ENCODE measurements around the gene BFSP2. TPM values are rescaled to one million over a fixed set of nuclear protein-coding genes. Genes with fewer than 3 reads are reported as not detected.

BFSP2 gene
- total RNA-seq, 2 donors from 2014 or later, result not detected

DNA sequence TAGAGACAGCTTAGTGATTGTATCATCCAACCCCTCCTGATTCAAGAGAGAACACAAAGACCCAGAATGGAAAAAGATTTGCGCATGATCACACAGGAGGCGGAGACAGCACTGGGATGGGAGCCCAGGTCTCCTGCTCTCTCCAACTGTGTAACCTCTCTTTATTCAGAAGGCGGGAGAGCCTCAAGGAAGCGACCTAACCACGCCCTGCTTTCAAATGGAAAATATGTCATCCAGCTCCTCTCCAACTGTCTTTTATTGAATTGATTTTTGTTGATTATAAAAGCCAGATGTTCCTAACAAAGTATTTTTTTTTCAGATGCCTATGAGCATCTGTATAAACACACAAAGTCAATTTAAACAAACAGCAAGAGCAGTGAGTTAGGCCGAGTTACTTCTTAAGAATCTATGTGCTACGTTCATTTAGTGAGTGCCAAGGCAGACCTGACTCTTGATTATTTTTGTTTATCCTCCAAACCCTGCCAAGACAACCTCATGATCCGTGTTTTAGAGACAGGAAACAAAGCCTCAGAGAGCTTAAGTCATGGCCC is 74.5 kb downstream of the BFSP2 start:
- WGBS, 2 donors, result 69 to 71% methylated on average over 8 of the region's 8 CpGs
- TF ChIP-seq, protein P1, sequence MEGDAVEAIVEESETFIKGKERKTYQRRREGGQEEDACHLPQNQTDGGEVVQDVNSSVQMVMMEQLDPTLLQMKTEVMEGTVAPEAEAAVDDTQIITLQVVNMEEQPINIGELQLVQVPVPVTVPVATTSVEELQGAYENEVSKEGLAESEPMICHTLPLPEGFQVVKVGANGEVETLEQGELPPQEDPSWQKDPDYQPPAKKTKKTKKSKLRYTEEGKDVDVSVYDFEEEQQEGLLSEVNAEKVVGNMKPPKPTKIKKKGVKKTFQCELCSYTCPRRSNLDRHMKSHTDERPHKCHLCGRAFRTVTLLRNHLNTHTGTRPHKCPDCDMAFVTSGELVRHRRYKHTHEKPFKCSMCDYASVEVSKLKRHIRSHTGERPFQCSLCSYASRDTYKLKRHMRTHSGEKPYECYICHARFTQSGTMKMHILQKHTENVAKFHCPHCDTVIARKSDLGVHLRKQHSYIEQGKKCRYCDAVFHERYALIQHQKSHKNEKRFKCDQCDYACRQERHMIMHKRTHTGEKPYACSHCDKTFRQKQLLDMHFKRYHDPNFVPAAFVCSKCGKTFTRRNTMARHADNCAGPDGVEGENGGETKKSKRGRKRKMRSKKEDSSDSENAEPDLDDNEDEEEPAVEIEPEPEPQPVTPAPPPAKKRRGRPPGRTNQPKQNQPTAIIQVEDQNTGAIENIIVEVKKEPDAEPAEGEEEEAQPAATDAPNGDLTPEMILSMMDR (IDR thresholded peaks at IDR 0.05), result no peak
- TF ChIP-seq POLR2A (IDR thresholded peaks at IDR 0.05), result no peak
- DNase-seq (no peak), ATAC-seq (no peak)
- peaks cover 14% of the 10 kb centered on the region for H3K4me1 ChIP-seq
- H3K4me3 ChIP-seq, result no peak overlapping the region
- H3K36me3 ChIP-seq (replicated peaks in 1 of 2; ENCODE audit: insufficient read depth in 1 of 2, low read depth in 2 of 2), result no peaks in the 10 kb centered on the region
- H3K9me3 ChIP-seq, result no peaks in the 10 kb centered on the region
- H3K27me3 ChIP-seq, result no peaks in the 10 kb centered on the region
- intact Hi-C loops (cut with DNase I), result no loop called here
- no peak overlapping the region for H3K27ac ChIP-seq

DNA sequence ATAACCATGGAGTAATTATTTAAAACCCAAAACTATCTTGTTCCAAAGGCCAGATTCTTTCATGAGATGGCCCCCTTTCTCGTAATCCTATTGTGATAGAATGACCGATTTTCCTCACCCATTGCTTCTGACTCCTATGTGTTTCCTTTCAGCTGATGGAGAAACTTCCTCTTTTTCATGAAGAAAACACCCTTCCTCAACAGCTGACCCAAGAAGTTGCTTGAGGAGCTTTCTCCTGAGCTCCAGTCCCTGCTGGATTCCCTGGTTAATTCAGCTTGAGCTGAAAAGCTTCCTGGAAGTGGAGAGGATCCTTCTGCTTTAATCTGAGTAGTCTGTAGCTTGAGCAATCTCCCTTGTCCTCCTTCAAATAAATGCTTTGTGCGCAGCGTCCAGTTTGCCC is 75.0 kb downstream of the BFSP2 start:
- intact Hi-C loops (cut with DNase I), result no loop called here
- peaks cover 9% of the 10 kb centered on the region for H3K4me1 ChIP-seq
- no peaks in the 10 kb centered on the region for H3K9me3 ChIP-seq
- H3K27me3 ChIP-seq, result no peaks in the 10 kb centered on the region
- no peak overlapping the region for H3K27ac ChIP-seq
- no peak for DNase-seq
- no peak overlapping the region for H3K4me3 ChIP-seq
- 76 to 95% methylated on average over 4 of the region's 4 CpGs for WGBS, 2 donors
- TF ChIP-seq, protein P1 (IDR thresholded peaks at IDR 0.05), result no peak
- no peak for TF ChIP-seq POLR2A (IDR thresholded peaks at IDR 0.05)
- ATAC-seq, result no peak
- no peaks in the 10 kb centered on the region for H3K36me3 ChIP-seq (replicated peaks in 1 of 2; ENCODE audit: insufficient read depth in 1 of 2, low read depth in 2 of 2)

DNA sequence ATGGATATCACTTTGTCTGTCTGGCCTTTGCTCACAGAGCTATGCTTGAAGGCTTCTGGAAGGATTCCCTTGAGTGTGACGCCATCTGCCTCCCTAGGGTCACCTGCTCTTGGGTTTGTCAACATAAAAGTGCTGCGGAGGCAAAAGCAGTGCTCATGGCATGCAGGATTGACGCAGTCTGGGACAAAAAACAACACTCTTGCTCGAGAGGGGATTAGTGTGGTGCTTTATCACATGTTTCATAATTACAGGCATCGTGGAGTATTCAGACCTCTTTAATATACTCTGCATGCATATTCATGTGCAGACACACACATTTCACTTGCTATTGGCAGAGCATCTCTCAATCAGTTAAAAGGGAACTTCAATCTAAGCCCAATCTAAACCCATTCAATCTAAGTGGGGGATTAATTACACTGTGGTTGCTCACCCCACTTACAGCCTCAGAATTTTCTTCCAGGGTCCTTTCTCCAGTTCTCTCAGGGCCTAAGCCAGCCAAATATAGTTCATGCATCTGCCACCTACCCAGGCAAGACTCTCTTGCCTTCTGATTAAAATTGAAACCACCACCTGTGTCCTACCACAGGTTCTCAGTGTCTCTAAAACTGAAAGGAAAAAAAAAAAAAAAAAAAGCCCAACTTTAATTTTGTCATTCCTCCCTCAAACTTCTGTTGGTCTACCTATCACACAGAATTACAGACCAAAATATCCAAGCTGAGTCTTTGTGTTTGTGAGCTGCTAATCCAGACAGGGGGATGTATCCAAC is 75.6 kb downstream of the BFSP2 start:
- Histone ChIP-seq H3K27ac (no peak overlapping the region), H3K9me3 (no peaks in the 10 kb centered on the region), H3K36me3 (replicated peaks in 1 of 2; ENCODE audit: insufficient read depth in 1 of 2, low read depth in 2 of 2) (no peaks in the 10 kb centered on the region), H3K4me1 (peaks cover 3% of the 10 kb centered on the region), H3K27me3 (no peaks in the 10 kb centered on the region), H3K4me3 (no peak overlapping the region)
- intact Hi-C loops (cut with DNase I), result no loop called here
- TF ChIP-seq POLR2A (IDR thresholded peaks at IDR 0.05), result no peak
- TF ChIP-seq, protein P1 (IDR thresholded peaks at IDR 0.05), result no peak
- 78 to 82% methylated on average over 5 of the region's 5 CpGs for WGBS, 2 donors
- DNase-seq, result no peak
- ATAC-seq, result no peak

DNA sequence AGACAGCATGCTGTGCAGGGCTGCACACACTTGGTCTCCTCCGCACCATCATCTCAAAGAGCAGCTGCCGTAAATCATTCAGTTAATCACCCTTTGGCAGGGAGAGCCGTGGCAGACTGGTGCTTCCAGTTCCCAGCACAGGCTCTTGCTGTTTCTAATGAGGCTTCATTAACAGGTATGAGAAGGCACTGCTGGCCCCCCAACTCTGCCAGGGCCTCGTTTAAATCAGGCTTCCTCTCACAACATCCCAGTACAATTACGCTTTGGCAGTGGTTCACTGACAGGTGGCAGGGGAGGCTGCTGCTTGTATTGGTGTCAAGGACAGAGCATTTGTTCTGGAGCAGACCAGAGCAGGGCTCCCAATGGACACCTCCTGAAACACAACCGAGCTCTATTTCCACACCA is 77.1 kb downstream of the BFSP2 start:
- DNase-seq, result no peak
- H3K27me3 ChIP-seq, result no peaks in the 10 kb centered on the region
- ATAC-seq, result no peak
- TF ChIP-seq POLR2A (IDR thresholded peaks at IDR 0.05), result no peak
- H3K4me3 ChIP-seq, result no peak overlapping the region
- H3K9me3 ChIP-seq, result no peaks in the 10 kb centered on the region
- 38 to 54% methylated on average over 6 of the region's 6 CpGs for WGBS, 2 donors
- H3K36me3 ChIP-seq (replicated peaks in 1 of 2; ENCODE audit: insufficient read depth in 1 of 2, low read depth in 2 of 2), result no peaks in the 10 kb centered on the region
- intact Hi-C loops (cut with DNase I), result no loop called here
- peaks cover 3% of the 10 kb centered on the region for H3K4me1 ChIP-seq
- peak overlapping the region in 2 of 4 donors; percentile 10 to 12 for H3K27ac ChIP-seq

DNA sequence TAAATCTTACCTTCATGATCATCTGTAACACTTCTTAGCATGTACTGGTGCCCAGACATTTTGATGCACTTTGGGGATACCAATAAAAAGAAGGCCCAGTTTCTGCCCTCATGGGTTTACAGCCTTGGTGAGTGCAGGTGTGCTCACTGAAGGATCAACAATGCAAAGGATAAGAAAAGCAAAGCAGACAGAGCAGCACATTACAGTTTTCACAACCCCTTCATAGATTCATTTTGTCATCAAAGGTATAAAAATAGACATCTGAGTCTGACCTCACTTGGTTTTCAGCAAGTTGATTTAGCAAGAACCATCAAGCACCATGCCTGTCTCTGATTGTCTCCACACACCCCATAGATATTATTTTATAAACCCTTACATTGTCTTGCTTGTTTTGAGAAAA is 77.6 kb downstream of the BFSP2 start:
- Histone ChIP-seq H3K27me3 (no peaks in the 10 kb centered on the region), H3K36me3 (replicated peaks in 1 of 2; ENCODE audit: insufficient read depth in 1 of 2, low read depth in 2 of 2) (no peaks in the 10 kb centered on the region), H3K4me1 (no peaks in the 10 kb centered on the region), H3K9me3 (no peaks in the 10 kb centered on the region), H3K27ac (peak overlapping the region in 2 of 4 donors; percentile 10 to 12), H3K4me3 (no peak overlapping the region)
- DNase-seq (no peak), ATAC-seq (no peak)
- TF ChIP-seq, protein P1 (IDR thresholded peaks at IDR 0.05), result no peak
- no peak for TF ChIP-seq POLR2A (IDR thresholded peaks at IDR 0.05)
- intact Hi-C loops (cut with DNase I), result no loop called here
